Measurements from ENCODE around the gene NOL4L. TPM values are rescaled to one million over a fixed set of nuclear protein-coding genes. Genes with fewer than 3 reads are reported as not detected.

The NOL4L gene
- total and polyA plus RNA-seq, 2 experiments from 2014 or later: 38.8 to 39.2 TPM

- TF ChIP-seq ZNF462 (CRISPR knock-in tag; IDR thresholded peaks at IDR 0.05) (no peak), CTCF (conservative IDR thresholded peaks at IDR 0.05; ENCODE audit: low read depth in 2 of 2) (no peak), NANOG (IDR thresholded peaks at IDR 0.05; ENCODE audit: borderline replicate concordance) (no peak), CREB1 (CRISPR knock-in tag; IDR thresholded peaks at IDR 0.05; ENCODE audit: low read depth) (no peak), JUNB (IDR thresholded peaks at IDR 0.05; ENCODE audit: unreplicated experiment) (no peak)
Measured at GRCh38 chr20:32468860-32469259, 116.3 kb downstream of the NOL4L start (continued).

GRCh38 chr20:32468313-32468640 is 116.9 kb downstream of the NOL4L start:
- ATAC-seq: no peak
- Histone ChIP-seq H3K4me2 (no peak overlapping the region), H3K4me3 (no peak overlapping the region), H3K9me2 (ENCODE audit: insufficient read depth) (no peaks in the 10 kb centered on the region), H2AFZ (no peak overlapping the region), H3K27ac (ENCODE audit: low read depth) (no peak overlapping the region), H4K20me1 (replicated peaks; ENCODE audit: insufficient read depth) (peaks cover 46% of the 10 kb centered on the region), H3F3A (replicated peaks; ENCODE audit: low read depth) (peaks cover 16% of the 10 kb centered on the region), H3K27me3 (ENCODE audit: insufficient read depth) (no peaks in the 10 kb centered on the region), H3K4me1 (ENCODE audit: insufficient read depth) (peaks cover 45% of the 10 kb centered on the region), H3K36me3 (ENCODE audit: insufficient read depth) (peaks cover 5% of the 10 kb centered on the region; the same call in 1 of the 2 replicates), H3K79me2 (replicated peaks; ENCODE audit: insufficient read depth) (peaks cover 68% of the 10 kb centered on the region)
- DNase-seq (ENCODE audit: low spot score): no peak
- Mint-ChIP-seq H3K36me3 (ENCODE audit: low read depth) (peaks cover 12% of the 10 kb centered on the region; the same call in 2 of the 3 replicates), H3K4me3 (no peak overlapping the region), H3K27me3 (ENCODE audit: insufficient read depth, low read depth, poor library complexity) (peaks cover 17% of the 10 kb centered on the region), H3K4me1 (peaks cover 26% of the 10 kb centered on the region), H3K27ac (no peak overlapping the region), H3K9me3 (no peaks in the 10 kb centered on the region)
- TF ChIP-seq REST (IDR thresholded peaks at IDR 0.05; ENCODE audit: unreplicated experiment) (no peak), ETS1 (IDR thresholded peaks at IDR 0.05) (no peak), EZH2 (IDR thresholded peaks at IDR 0.05; ENCODE audit: low read depth, unreplicated experiment) (no peak), ZNF114 (CRISPR knock-in tag; IDR thresholded peaks at IDR 0.05) (no peak), POLR2AphosphoS5 (IDR thresholded peaks at IDR 0.05; ENCODE audit: low read depth) (no peak), STAT1 (IDR thresholded peaks at IDR 0.05; ENCODE audit: unreplicated experiment) (no peak), ZNF331 (CRISPR knock-in tag; IDR thresholded peaks at IDR 0.05; ENCODE audit: low read depth) (no peak), JUNB (IDR thresholded peaks at IDR 0.05; ENCODE audit: unreplicated experiment) (no peak)

All from GM23338 (cell line).